Measurements from ENCODE around the gene RLN3.
"Not testable (repeated sequence)": the region's sequence is repeated elsewhere in the genome, so short reads cannot be mapped to it uniquely, and the experiment has no call there.

The RLN3 gene

GRCh38 chr19:13995878-13996765 is 31.8 kb upstream of the RLN3 start:
- no peak for DNase-seq

GRCh38 chr19:13996928-13997630 is 30.9 kb upstream of the RLN3 start:
- no peak for DNase-seq

- no peak for DNase-seq
Observed at GRCh38 chr19:13997631-13997962, 30.4 kb upstream of the RLN3 start.

- DNase-seq: no peak
Observed at GRCh38 chr19:13998426-13998825, 29.5 kb upstream of the RLN3 start.

- no peak for DNase-seq
Observed at GRCh38 chr19:13999085-13999484, 28.9 kb upstream of the RLN3 start.

GRCh38 chr19:14000691-14001375 is 27.1 kb upstream of the RLN3 start:
- no peak for DNase-seq

- no peak for DNase-seq
Observed at GRCh38 chr19:14002571-14003250, 25.2 kb upstream of the RLN3 start.

- DNase-seq: no peak
Observed at GRCh38 chr19:14003251-14004055, 24.5 kb upstream of the RLN3 start.

- no peak for DNase-seq
Observed at GRCh38 chr19:14004619-14005348, 23.2 kb upstream of the RLN3 start.

GRCh38 chr19:14005349-14006084 is 22.4 kb upstream of the RLN3 start:
- peak; percentile 62 for DNase-seq

- peak; percentile 100 for DNase-seq
Observed at GRCh38 chr19:14006085-14006765, 21.7 kb upstream of the RLN3 start, which contains the start of gene RFX1. Gene RFX1 (minus strand): TSS chr19:14006320. CDS start chr19:13993843, 12,477 bp downstream.

- no peak for DNase-seq
Observed at GRCh38 chr19:14006766-14007562, 21.0 kb upstream of the RLN3 start.

- no peak for DNase-seq
Observed at GRCh38 chr19:14012378-14012915, 15.5 kb upstream of the RLN3 start.

GRCh38 chr19:14015524-14016035 is 12.4 kb upstream of the RLN3 start:
- no peak for DNase-seq

- no peak for DNase-seq
Observed at GRCh38 chr19:14019100-14019499, 8.8 kb upstream of the RLN3 start.

GRCh38 chr19:14019739-14020138 is 8.2 kb upstream of the RLN3 start:
- not testable (repeated sequence) for DNase-seq

GRCh38 chr19:14021474-14021873 is 6.5 kb upstream of the RLN3 start:
- no peak for DNase-seq

- DNase-seq: no peak
Observed at GRCh38 chr19:14022469-14022868, 5.5 kb upstream of the RLN3 start.
